GM12892 (cell line): ENCODE measurements around the gene POU2F3.

Source experiments
- POLR2A ChIP-seq: IDR thresholded peaks from 2 replicates; pipeline ENCODE4 v1.6.1; 2011; ENCODE audit warnings: low read depth, low read length, control low read depth
- POLR2AphosphoS5 ChIP-seq: IDR thresholded peaks from 2 replicates; pipeline ENCODE4 v1.6.1; 2011; ENCODE audit warnings: low read depth, low read length, control low read depth
- TAF1 ChIP-seq: IDR thresholded peaks from 2 replicates; pipeline ENCODE4 v1.6.1; 2011; ENCODE audit warnings: low read depth, mild to moderate bottlenecking, control low read depth, low read length, borderline replicate concordance

DNA sequence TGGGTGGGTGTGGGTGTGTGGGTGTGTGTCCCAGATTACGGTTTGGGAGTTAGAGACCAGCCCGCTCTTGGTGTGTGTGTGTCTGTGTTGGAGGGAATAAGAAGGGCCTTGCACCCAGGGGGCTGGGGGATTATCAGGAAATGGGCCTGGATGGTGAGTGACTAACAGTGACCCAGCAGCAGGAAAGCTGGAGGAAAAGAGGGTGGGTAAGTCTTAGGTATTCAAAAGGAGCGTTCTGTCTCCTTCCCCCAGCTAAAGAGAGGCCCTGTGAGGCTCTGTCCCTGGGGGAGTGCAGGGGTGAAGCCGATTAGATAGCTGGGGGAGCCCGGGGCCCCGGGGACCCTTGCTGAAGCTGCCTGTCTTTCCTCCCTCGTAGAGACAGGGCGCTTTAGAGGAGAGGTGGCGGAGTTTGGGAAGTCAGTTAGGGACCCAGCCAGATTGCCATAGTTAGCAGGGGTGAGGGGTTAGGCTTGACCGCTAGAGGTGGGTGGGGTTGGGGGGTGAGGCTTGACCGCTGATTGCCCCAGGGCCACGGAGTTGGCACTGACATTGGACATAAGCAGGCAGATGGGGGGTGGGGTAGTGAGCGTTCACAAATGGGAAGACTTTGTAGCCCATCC lies 27.6 kb upstream of the POU2F3 start:
- no peak for TF ChIP-seq POLR2A
- no peak for TF ChIP-seq POLR2AphosphoS5
- TF ChIP-seq TAF1: no peak
